H4 (cell line): ENCODE data around the gene ACY1. TPM values are rescaled to one million over a fixed set of nuclear protein-coding genes. Genes with fewer than 3 reads are reported as not detected.
"Not testable (repeated sequence)": the region's sequence is repeated elsewhere in the genome, so short reads cannot be mapped to it uniquely, and the experiment has no call there.

Experiments
- DNase-seq: peaks from one replicate; pipeline ENCODE4 v3.0.0-alpha.2; 2015; ENCODE audit warnings: low spot score
- total RNA-seq: library from RNA; depleted of rRNA; stranded (reverse); fragments of >200 nt; shearing (Covaris generic); gene quantifications from 2 replicates; pipeline ENCODE4 v1.2.3, GENCODE V29; 2014

The ACY1 gene
- total RNA-seq, 1 experiment from 2014 or later = 35.6 TPM

DNA sequence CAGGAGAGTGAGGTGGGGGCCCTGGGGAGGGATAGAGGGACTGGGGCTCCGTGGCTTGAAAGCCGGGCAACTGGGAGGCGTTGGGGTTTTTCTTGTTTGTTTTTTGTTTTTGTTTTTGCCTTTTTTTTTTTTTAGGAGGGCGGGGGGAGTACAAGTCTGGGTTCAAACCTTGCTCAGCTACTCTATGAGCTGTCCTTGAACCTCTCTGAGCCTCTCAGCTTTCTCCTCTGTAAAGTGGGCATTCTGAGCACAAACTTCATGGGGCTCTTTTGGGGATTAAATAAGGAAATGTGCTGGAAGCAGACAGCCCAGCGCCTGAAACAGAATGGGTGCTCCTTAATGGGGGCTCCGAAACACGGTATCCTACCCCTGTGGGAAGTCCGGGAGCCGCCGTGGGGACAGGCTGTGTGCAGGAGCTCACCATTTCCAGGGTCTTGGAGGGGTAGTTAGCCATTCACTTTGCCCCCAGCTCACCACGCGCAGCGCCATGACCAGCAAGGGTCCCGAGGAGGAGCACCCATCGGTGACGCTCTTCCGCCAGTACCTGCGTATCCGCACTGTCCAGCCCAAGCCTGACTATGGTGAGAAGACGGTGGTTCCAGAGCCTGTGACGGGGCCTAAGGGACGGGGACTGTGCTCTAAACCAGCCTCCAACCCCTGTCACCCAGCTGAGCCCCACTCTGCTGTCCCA, 388 bp downstream of the ACY1 start:
- no peak for DNase-seq

DNA sequence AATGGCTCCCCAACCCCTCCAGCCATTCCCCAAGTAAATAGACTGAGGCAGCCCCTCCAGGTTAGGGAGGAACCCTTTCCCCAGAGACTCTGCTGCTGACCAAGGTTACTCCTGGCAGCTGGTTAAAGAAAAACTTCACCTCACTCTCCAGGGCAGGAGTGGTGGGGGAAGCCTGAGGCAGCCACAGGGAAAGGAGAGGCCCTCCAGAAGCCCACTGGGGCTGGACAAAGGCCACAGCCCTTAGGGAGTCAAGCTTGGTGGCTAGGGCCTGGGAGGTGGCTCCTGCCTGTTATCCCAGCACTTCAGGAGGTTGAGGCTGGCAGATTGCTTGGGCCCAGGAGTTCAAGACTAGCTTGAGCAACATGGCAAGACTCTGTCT, 923 bp downstream of the ACY1 start:
- DNase-seq = no peak

DNA sequence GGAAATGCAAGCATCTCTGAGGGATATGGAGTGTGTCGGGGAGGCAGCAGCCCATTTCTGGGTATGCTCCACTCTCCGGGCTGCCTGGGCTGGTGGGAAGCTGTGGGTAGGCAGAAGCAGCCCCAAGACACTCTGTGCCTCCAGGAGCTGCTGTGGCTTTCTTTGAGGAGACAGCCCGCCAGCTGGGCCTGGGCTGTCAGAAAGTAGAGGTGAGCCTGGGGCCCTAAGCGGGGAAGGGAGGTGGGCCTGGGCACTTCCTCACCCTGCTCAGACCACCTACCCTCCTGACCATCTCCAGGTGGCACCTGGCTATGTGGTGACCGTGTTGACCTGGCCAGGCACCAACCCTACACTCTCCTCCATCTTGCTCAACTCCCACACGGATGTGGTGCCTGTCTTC, 1.7 kb downstream of the ACY1 start:
- no peak for DNase-seq

DNA sequence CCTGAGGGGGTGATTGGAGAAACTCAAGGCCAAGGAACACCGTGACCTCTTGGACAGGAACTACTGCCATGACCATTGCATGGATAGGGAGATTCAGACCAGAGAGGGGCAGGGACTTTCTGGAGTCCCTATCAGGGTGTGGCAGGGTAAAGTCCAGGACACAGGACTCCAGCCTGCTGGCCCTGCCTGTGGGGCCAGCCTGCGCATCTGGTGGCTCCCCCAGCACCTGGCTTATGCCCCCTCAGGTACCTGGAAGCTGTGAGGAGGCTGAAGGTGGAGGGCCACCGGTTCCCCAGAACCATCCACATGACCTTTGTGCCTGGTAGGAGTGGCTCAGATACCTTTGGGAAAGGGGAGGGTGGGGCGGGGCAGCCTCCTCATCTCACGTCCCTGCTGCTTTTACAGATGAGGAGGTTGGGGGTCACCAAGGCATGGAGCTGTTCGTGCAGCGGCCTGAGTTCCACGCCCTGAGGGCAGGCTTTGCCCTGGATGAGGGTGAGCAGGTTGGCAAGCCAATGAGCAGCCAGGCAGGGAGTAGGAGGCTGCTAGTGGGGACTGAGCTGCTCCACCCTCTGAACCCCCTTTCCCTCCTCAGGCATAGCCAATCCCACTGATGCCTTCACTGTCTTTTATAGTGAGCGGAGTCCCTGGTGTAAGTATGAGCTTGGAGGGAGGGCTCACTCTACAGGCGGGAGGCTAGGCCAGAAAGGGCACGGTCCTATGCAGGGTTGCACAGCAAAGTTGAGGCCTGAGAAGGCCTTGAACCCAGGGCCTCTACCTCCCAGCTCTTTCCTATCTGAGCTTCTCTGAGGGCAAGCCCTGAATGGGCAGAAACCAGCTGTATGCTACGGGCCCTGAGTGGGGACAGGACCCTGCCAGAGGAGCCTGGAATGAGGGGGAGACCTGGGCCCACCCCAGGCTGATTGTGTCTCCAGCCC, 2.9 kb downstream of the ACY1 start:
- DNase-seq = no peak

DNA sequence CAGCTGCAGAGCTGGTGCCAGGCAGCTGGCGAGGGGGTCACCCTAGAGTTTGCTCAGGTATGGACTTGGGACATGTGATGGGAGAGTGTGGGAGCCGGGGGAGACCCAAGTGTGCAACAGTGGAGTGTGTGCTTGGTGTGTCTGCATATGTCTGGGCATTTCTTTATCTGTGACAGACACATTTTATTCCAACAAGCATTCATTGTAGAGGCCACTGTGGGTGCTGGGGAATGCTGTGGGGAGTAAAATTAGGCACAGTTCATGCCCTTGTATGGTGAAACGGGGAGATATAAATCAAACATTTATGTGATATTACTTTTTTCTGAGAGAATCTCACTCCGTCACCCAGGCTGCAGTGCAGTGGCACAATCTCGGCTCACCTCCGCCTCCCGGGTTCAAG, 4.2 kb downstream of the ACY1 start:
- DNase-seq = no peak

DNA sequence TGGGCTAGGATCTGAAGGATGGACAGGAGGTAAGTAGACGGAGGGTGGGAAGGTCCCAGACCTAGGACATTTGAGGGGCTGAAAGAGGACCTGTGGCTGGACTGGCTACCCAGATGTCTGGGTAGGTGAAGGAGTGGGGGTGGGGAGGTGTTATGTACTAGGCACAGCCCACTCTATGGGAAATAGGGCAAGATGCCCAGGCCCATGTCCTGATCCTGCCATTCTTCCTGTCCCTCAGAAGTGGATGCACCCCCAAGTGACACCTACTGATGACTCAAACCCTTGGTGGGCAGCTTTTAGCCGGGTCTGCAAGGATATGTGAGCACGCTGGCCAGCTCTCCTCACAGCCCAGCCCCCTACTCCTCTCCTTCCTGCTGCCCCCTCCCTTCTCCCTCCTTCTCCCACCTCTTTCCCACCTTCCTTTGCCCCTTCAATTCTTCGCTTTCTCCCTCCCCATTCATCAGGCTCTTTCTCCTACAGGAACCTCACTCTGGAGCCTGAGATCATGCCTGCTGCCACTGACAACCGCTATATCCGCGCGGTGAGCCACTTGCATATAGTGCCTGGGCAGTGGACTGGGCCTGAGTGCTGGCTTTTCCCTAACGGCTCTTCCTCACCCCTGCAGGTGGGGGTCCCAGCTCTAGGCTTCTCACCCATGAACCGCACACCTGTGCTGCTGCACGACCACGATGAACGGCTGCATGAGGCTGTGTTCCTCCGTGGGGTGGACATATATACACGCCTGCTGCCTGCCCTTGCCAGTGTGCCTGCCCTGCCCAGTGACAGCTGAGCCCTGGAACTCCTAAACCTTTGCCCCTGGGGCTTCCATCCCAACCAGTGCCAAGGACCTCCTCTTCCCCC, 5.2 kb downstream of the ACY1 start:
- no peak for DNase-seq

DNA sequence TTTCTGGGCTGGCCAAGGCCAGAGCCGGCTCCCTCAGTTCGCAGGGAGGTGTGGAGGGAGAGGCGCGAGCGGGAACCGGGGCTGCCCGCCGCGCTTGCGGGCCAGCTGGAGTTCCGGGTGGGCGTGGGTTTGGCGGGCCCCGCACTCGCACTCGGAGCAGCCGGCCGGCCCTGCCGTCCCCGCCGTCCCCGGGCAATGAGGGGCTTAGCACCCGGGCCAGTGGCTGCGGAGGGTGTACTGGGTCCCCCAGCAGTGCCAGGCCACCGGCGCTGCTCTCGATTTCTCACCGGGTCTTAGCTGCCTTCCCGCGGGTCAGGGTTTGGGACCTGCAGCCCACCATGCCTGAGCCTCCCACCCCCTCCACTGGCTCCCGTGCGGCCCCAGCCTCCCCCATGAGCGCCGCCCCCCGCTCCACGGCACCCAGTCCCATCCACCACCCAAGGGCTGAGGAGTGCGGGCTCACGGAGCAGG, 7.2 kb downstream of the ACY1 start:
- not testable (repeated sequence) for DNase-seq

DNA sequence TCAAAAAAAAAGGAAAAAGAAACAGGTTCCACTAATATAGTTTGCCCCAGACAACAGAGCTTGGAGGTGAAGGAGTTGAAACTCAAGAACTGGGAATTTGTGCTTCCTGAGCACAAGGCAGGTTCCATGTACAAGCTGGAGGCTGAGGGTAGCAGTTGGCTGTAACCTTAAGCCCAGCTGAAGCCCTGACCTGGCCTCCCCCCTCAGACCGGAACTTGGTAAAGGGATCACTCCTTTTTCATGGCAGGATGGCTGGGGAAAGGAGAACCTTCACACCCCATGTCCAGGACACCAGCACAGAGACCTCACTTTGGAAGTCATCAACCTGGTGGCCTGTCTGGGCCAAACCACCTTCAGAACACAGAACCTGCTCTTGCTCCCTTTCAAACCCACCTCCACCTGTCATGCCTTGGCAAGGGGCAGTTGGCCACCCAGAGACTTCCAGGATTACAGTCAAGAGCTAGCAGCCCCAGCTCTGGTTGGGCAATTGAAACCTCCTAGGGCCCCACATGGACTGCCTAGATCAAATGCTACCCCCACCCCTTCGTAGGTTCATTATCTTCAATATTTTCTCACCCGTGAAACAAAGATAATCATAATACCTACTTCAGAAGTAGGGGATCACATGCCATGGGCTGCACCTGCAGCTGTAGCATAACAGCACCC, 8.8 kb downstream of the ACY1 start:
- no peak for DNase-seq

DNA sequence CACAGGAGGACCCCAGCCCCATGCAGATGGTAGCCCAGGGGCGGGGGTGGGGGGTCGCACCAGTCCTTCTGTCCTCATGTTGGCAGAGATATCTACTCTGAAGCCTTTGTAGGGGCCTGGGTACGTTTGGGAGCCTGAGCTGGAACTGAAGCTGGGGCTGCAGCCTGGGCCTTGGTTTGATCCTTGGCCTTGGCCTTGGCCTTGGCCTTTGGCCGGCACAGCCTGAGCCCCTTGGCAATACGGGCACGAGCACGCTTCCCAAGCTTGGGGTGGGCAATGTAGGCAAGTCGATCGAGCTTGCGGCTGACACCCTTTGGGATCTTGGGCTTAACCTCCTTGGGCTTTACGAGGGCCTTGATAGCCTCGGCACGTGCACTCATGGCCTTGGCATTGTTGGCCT, 10.3 kb downstream of the ACY1 start:
- DNase-seq = not testable (repeated sequence)

DNA sequence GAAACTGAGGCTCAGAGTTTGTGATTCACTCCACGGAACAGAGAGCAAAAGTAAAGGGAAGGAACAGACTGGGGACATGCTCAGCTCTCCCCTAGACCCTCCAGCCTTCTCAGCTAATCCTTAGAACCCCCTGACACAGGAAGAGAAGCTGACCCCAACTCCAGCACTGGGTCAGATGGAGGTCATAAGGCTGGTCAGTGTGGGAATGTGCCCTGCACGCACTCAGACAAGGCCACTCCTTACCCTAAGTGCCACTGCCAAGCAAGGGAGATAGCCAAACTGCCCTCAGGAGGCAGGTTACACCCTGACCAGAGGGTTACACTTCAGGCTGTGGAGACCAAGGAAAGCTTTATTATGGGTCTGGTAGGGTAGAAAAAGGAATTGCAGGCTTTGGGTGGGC, 11.2 kb downstream of the ACY1 start:
- DNase-seq = no peak

DNA sequence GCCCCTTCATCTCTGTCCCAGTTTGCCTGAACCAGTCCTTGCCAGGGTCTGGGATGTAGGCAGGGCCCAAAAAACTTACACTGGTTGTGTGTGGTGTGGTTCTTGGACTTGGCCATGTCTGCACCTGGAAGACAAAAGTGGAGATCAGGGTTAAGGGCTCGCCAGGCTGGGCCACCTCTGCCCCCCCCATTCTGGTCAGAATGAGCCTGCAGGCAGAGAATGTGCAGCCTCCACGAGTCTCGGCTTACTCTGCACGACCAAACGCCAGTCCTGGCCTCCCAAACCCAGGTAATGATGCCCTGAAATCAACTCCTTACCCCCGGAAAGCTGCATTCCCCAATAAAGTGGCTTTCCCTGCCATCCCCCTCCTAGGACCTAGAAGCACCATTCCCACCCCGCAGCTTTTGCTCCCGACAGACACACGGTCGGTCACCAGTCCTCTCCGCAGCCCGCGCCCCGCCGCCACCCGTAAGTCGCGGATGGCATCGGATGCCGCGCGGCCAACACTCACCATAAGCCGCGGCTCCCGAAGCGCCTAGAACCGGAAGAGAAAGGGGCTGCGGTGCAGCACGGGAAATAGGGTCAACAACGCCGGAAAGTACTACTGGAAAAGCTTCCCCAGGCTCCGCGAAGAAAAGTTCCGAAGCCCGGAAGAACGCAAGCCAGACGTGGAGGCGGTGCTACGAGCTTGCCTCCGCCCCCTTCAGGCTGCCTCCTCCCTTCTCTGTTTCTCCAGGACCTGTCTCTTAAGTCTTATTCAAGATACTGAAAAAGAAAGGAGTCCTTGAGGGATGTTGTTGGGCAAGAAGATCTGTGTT, 12.2 kb downstream of the ACY1 start, which contains the start of gene RPL29:
Gene RPL29, minus strand, starts transcription at position 550 of the 818 bp plus-strand sequence. Its CDS starts 434 bp downstream, at position 116.
- DNase-seq = peak; percentile 82

DNA sequence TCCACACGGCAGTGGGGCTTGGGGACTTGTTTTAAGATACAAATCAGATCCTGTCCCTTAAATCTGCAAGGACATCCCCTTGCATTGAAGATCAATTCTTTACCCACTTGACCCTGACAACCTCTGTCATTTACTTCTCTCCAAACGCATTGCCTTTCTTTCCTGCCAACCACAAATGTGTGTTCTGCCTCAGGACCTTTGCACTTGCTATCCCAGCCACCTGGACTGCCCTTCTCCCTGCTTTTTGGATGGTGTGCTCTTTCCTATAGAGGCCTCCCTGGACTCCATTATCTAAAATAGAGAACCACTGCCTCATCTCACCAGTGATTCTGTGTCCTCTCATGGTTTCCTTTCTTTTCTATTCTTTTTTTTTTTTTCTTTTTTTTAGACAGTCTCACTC, 13.8 kb downstream of the ACY1 start:
- DNase-seq = no peak

DNA sequence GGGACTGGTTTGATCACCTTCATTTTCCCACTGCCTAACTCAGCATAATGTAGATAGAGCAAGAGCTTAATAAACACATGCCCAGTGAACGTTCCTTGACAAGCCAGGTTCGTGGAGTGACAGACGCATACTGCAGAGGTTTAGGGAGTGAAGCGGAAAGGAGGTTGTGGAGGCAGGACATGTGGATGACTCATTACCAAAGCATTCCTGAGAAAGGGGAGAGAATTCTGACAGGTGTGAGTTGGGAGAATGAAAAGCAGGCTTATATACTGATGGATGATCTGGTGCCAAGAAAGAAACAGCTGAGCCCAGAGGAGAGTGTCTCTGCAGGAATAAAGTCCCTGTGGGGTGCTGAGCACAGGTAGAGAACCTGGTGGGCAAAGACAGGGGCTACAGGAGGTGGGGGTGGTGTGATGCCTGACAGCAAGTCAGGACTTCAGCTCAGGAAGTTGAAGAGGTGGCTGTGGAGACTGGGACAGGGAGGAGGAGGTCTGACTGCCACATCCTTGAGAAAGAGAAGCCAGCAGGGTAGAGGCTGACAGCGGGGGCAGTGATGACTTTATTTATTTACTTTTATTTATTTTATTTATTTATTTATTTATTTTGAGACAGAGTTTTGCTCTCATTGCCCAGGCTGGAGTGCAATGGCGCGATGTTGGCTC, 14.7 kb downstream of the ACY1 start:
- DNase-seq = no peak

DNA sequence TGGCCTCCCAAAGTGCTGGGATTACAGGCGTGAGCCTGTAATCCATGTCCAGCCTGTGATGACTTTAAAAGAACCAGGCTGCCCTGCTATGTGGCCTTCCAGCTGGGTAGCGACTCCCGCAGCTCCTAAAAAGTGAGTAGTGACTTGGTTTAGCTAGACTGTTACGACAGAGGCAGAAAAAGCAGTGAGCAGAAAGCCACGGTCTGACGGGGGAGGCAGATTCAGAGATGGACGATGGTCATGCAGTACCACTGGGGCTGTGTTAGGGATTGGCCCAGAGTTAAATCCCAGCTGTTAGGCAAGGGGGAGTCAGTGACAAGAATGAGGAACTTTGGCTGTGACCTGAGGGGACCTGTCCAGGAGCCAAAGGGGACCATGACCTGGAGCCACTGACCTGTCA, 15.4 kb downstream of the ACY1 start:
- no peak for DNase-seq

DNA sequence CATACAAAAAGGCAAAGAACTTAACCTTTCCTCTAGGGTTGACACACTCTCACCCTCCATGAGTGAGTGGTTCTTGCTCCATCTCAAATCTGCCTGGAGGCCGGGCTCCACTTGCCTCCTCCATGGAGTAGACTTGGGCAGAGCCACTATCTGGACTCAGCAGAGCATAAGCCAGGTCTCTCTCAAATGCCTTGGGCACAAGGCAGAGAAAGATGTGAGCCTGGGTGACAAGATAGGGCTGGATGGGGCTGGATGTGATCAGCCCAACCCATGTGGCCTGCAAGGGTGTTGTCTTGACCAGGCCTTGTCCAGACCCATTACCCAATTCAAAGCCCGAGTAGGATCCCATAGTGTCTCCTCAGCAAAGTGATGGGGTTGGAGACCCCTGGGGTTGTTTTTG, 16.5 kb downstream of the ACY1 start:
- DNase-seq = no peak

DNA sequence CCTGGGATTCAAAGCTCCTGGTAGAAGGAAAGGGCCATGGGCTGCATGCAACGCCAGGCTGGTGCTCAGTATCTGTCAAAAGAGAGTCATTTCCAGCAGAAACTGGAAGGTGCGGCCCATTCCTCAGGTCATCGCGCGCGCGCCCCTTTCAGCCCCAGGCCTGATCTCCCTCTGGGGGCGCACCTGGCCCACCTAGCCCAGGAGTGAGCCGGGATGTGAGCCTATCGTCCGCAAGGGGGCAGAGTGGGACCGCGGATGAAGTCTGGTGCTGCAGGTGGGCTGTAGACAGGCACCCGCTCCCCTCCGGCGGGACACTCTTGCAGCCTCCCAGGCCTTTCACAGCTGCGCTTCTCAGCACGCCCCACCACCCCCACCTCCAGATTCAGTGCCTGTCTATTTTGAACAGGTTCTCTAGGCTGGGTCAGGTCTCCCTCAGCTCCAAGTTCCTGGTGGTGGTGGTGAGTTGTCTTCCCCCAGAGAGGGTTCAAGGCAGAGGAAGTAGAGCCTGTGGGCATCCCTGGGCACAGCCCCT, 18.2 kb downstream of the ACY1 start:
- peak; percentile 43 for DNase-seq

DNA sequence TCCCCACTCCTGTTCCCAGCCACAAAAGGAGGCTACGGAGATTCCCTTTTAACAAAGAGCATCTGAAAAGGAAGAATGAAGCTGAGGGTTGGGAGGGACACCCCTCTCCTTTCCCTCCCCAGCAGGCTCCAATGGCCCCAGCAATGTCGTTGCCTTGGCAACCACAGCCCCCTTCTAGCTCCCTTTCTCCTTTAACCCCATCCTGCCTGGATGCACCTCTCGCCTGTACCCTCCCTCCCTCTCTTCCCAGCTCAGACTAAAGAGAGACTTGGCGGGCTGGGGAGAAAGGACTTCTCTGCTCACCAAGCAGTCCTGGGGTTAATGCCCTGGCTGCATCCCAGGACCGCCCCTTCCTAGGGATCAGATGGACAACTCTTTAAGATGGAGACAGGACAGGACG, 19.4 kb downstream of the ACY1 start:
- no peak for DNase-seq

DNA sequence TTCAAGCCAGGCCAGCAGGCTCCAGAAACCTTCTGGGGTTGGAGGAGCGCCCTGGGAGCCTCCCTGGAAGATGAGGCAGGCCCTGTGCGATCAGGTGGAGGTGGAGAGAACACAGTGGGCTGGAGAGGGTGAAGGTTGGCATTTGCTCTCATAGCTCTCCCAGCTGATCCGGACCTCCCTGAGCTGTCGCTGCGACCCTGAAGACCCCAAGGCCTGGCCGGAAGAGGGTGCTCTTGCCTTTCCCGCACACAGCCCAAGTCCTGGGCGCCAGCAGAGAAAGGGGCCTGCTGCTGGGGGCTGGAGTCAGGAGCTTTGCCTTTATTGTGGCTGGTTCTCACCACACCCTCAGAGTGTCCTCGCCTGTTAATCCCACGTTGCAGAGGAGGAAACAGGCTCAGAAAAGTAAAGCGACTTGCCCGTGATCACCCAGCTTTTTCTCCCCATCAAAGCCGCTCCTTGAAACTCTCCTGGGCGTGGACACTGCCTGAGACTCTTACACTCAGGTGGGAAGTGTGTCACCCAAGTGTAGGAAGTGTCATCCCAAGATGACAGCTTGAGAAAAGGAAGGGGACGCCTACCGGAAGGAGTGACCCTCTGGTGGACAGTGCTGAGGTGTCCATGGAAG, 20.9 kb downstream of the ACY1 start:
- DNase-seq = no peak

DNA sequence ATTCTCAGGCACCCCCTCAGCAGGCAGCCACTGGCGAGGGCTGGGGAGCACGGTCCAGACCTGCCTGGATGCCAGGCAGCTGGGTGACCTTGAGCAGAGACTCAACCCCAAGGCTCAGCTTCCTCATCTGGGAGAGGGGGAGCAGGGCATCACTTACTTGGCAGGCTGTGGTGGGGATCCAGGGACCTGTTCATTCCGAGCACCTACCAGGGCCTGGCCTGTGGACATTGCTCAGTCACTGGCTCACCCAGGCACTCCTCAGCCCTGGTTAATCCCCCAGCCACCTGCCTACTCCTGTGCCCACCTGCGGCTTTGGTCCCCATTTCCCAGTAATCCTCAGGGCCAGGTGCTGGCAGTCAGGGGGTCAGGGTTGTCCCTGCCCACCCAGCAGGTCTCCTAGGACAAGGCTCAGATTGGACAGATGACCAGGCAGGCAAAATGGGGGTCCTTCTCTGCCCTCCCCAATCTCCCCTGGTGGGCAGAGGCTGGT, 21.6 kb downstream of the ACY1 start:
- DNase-seq = no peak
